Neural cell (in vitro differentiated cells): ENCODE data around the gene ALKBH3.

Source experiments
- CTCF ChIP-seq: fragments of 450-650 bp; IDR thresholded peaks from 2 replicates; pipeline ENCODE4 v1.5.1; 2014; ENCODE audit warnings: antibody characterized with exemption, mild to moderate bottlenecking, moderate library complexity; ENCODE audit not compliant: poor library complexity, severe bottlenecking
- EP300 ChIP-seq: fragments of 450-650 bp; conservative IDR thresholded peaks from 2 replicates; pipeline ENCODE4 v1.6.1; 2014; ENCODE audit warnings: antibody characterized with exemption, mild to moderate bottlenecking, moderate library complexity; ENCODE audit not compliant: poor library complexity, severe bottlenecking
- MXI1 ChIP-seq: fragments of 450-650 bp; conservative IDR thresholded peaks from 2 replicates; pipeline ENCODE4 v1.6.1; 2014; ENCODE audit warnings: antibody characterized with exemption, mild to moderate bottlenecking; ENCODE audit not compliant: poor library complexity, severe bottlenecking
- POLR2AphosphoS5 ChIP-seq: IDR thresholded peaks from 2 replicates; pipeline ENCODE4 v1.6.1; 2012
- REST ChIP-seq: IDR thresholded peaks from 2 replicates; pipeline ENCODE4 v1.6.1; 2012; ENCODE audit warnings: borderline replicate concordance

DNA sequence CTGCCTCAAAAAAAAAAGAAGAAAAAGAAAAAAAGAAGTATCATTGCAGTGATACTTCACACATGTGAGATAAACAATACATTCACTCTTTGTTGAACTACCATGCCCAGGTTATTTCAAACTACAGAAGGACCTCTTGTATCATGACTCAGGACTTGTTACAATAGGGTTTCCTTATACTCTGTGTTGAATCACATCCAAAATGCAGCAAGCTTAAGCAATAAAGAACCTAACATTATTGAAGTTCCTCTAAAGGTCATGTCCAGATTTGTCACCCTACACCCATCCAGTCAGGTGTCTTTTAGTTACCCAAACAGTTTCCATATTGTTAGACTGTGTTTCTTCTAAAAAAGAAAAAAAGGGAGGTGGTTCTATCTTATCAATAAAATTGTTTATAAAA is 26.9 kb upstream of the ALKBH3 start:
- TF ChIP-seq CTCF (no peak), EP300 (no peak), MXI1 (no peak), REST (no peak), POLR2AphosphoS5 (no peak)
